ENCODE measurements around the gene CAPN5. TPM values are rescaled to one million over a fixed set of nuclear protein-coding genes. Genes with fewer than 3 reads are reported as not detected.

The CAPN5 gene
- polyA plus RNA-seq, 2 of the 4 experiments (the other 2 are of a cell fraction), result 9.4 to 12.9 TPM

- FAIRE-seq, result no peak
- no peak overlapping the region for H3K27ac ChIP-seq
- H3K4me2 ChIP-seq, result no peak overlapping the region
- WGBS (ENCODE audit: missing lambda C conversion rate), result 71% methylated on average over 11 of the region's 11 CpGs
- no peak for TF ChIP-seq JUN (IDR thresholded peaks at IDR 0.05)
- TF ChIP-seq ZSCAN20 (CRISPR knock-in tag; IDR thresholded peaks at IDR 0.05), result no peak
- no peak for TF ChIP-seq ZC3H11A (IDR thresholded peaks at IDR 0.05)
- no peak for TF ChIP-seq FOXS1 (CRISPR knock-in tag; IDR thresholded peaks at IDR 0.05)
- TF ChIP-seq ESRRA (IDR thresholded peaks at IDR 0.05; ENCODE audit: borderline replicate concordance, low read length), result no peak
- no peak for TF ChIP-seq KDM1A (IDR thresholded peaks at IDR 0.05; ENCODE audit: low read depth)
- no peak for TF ChIP-seq ZFP36 (IDR thresholded peaks at IDR 0.05; ENCODE audit: borderline replicate concordance, partially characterized antibody)
- no peak for TF ChIP-seq PHF8 (IDR thresholded peaks at IDR 0.05; ENCODE audit: borderline replicate concordance, low read depth)
- no peak for TF ChIP-seq PBX3 (IDR thresholded peaks at IDR 0.05)
- TF ChIP-seq CHD2 (IDR thresholded peaks at IDR 0.05; ENCODE audit: low read length, partially characterized antibody), result no peak
- no peak for TF ChIP-seq CTCF (IDR thresholded peaks at IDR 0.05)
- TF ChIP-seq ELK1 (IDR thresholded peaks at IDR 0.05; ENCODE audit: low read depth, low read length), result no peak
- H3K4me1 ChIP-seq, result no peaks in the 10 kb centered on the region
- CTCF ChIA-PET, result interaction anchor here (1.0 to 5.3 kb wide), 7 partner anchors 9 to 34 kb away, joined by 3 to 95 read pairs (median 6); no protein-coding TSS in a partner anchor
- peaks cover 5% of the 10 kb centered on the region; the same call in 1 of the 3 replicates for H3K9me3 ChIP-seq
- no peak overlapping the region for H3K4me3 ChIP-seq
- no peak for DNase-seq (ENCODE audit: low read depth in 1 of 2, low spot score in 1 of 2)
- POLR2A ChIA-PET, result interaction anchor here (1.4 kb wide), 1 partner anchor 15 kb away, joined by 5 read pairs; the partner anchor contains the start of gene CAPN5
- peak in 1 of 2 experiments; percentile 29; a peak in 4 of 6 replicates for ATAC-seq
These were observed 15.4 kb downstream of the CAPN5 start for GRCh38 chr11:77081976-77082836.

GRCh38 chr11:77082838-77083565, 16.2 kb downstream of the CAPN5 start:
- no peak overlapping the region for H3K4me3 ChIP-seq
- no peak overlapping the region for H3K4me2 ChIP-seq
- no peak for DNase-seq (ENCODE audit: low read depth in 1 of 2, low spot score in 1 of 2)
- H3K27ac ChIP-seq, result no peak overlapping the region
- no peak for ATAC-seq
- FAIRE-seq, result no peak
- CTCF ChIA-PET, result interaction anchor here (1.4 to 5.3 kb wide), 4 partner anchors 10 to 35 kb away, joined by 4 to 95 read pairs (median 19); no protein-coding TSS in a partner anchor
- POLR2A ChIA-PET, result interaction anchor here (1.4 kb wide), 1 partner anchor 16 kb away, joined by 5 read pairs; the partner anchor contains the start of gene CAPN5
- H3K4me1 ChIP-seq, result no peaks in the 10 kb centered on the region
- TF ChIP-seq PHF8 (IDR thresholded peaks at IDR 0.05; ENCODE audit: borderline replicate concordance, low read depth), result no peak
- TF ChIP-seq BHLHE40 (IDR thresholded peaks at IDR 0.05; ENCODE audit: low read depth, low read length), result no peak
- no peak for TF ChIP-seq ESRRA (IDR thresholded peaks at IDR 0.05; ENCODE audit: borderline replicate concordance, low read length)
- no peak for TF ChIP-seq CEBPB (IDR thresholded peaks at IDR 0.05)
- no peak for TF ChIP-seq CBX2 (IDR thresholded peaks at IDR 0.05; ENCODE audit: borderline replicate concordance, low read depth)
- TF ChIP-seq JUNB (IDR thresholded peaks at IDR 0.05), result no peak
- no peak for TF ChIP-seq RNF2 (IDR thresholded peaks at IDR 0.05; ENCODE audit: borderline replicate concordance, low read depth)
- TF ChIP-seq FOSB (CRISPR knock-in tag; IDR thresholded peaks at IDR 0.05), result no peak
- no peak for TF ChIP-seq MYC (IDR thresholded peaks at IDR 0.05; ENCODE audit: borderline replicate concordance, low read length)
- TF ChIP-seq CBX8 (IDR thresholded peaks at IDR 0.05), result no peak
- no peak for TF ChIP-seq RARB (CRISPR knock-in tag; IDR thresholded peaks at IDR 0.05)
- TF ChIP-seq EP300 (IDR thresholded peaks at IDR 0.05), result no peak
- no peak for TF ChIP-seq HEYL (CRISPR knock-in tag; IDR thresholded peaks at IDR 0.05)
- no peak for TF ChIP-seq ELK1 (IDR thresholded peaks at IDR 0.05; ENCODE audit: low read depth, low read length)
- no peak for TF ChIP-seq TP53 (CRISPR knock-in tag; IDR thresholded peaks at IDR 0.05)
- TF ChIP-seq POLR2AphosphoS2 (conservative IDR thresholded peaks at IDR 0.05; ENCODE audit: low read length), result no peak
- TF ChIP-seq E2F6 (IDR thresholded peaks at IDR 0.05; ENCODE audit: borderline replicate concordance, low read depth), result no peak
- no peak for TF ChIP-seq EHF (CRISPR knock-in tag; IDR thresholded peaks at IDR 0.05)
- TF ChIP-seq RCOR1 (IDR thresholded peaks at IDR 0.05; ENCODE audit: low read depth, low read length), result no peak
- H3K9me3 ChIP-seq, result peaks cover 4% of the 10 kb centered on the region; the same call in 1 of the 3 replicates
- 87% methylated on average over 13 of the region's 15 CpGs for WGBS (ENCODE audit: missing lambda C conversion rate)
